Fibroblast of lung (primary cell): ENCODE results near the gene UCN2.

ENCODE experiments used
- EZH2 ChIP-seq: IDR thresholded peaks from 2 replicates; pipeline ENCODE4 v1.5.1; 2012; ENCODE audit warnings: low read length, control low read depth, mild to moderate bottlenecking; ENCODE audit errors: missing control alignments
- TF ChIP-seq, protein P1 (sequence below), 2 donors: IDR thresholded peaks in 1 of 2; conservative IDR thresholded peaks in 1 of 2; 1 replicate in 1 of 2; 2 replicates in 1 of 2; pipeline ENCODE4 v1.5.1; 2011 to 2012; ENCODE audit warnings: low read length in 2 of 2, control low read depth in 1 of 2, inconsistent platforms in 1 of 2, low read depth in 1 of 2, mild to moderate bottlenecking in 1 of 2

DNA sequence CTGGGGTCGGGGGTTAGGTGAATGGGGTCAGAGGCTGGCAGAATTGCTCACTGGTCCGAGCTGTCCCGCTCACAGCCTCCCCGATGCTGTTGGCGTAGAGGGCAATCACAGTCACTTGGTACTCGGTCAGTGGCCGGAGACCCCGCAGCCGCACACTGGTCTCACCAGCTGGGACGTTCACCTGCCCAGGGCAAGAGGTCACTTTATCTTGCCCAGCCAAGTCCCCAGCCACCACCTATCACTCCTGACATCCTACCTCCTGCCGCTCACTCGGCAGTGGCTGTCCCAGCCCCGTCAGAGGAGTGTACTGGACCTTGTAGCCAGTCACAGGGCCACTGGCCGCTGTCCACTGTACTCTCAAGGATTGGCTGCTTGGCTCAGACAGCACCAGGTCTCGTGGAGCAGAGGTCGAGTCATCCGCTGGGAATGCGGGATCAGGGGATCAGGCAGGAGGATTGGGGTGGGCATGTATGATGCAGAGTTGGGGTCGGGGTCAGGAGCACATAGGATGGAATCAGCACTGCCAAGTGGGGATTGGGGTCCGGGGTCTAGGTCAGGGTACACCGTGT lies 29.0 kb upstream of the UCN2 start:
- TF ChIP-seq, protein P1, sequence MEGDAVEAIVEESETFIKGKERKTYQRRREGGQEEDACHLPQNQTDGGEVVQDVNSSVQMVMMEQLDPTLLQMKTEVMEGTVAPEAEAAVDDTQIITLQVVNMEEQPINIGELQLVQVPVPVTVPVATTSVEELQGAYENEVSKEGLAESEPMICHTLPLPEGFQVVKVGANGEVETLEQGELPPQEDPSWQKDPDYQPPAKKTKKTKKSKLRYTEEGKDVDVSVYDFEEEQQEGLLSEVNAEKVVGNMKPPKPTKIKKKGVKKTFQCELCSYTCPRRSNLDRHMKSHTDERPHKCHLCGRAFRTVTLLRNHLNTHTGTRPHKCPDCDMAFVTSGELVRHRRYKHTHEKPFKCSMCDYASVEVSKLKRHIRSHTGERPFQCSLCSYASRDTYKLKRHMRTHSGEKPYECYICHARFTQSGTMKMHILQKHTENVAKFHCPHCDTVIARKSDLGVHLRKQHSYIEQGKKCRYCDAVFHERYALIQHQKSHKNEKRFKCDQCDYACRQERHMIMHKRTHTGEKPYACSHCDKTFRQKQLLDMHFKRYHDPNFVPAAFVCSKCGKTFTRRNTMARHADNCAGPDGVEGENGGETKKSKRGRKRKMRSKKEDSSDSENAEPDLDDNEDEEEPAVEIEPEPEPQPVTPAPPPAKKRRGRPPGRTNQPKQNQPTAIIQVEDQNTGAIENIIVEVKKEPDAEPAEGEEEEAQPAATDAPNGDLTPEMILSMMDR (conservative IDR thresholded peaks at IDR 0.05 in 1 of 2, IDR thresholded peaks at IDR 0.05 in 1 of 2; ENCODE audit: low read depth in 1 of 2, low read length in 2 of 2): no peak
- no peak for TF ChIP-seq EZH2
